Activated CD4-positive, alpha-beta T cell treated with anti-CD3 and anti-CD28 coated beads, Interleukin-2, amount 10 ng/mL, durations not matched to agents 7 days and 5 days (primary cell): ENCODE data around the gene ARHGAP15. TPM values are rescaled to one million over a fixed set of nuclear protein-coding genes. Genes with fewer than 3 reads are reported as not detected.

Source experiments
- CTCF ChIA-PET: fragments of 350-600 bp; sonication (Branson Sonifier 250); formaldehyde crosslinking; loops from one replicate; lab custom pipeline; 2021; ENCODE audit warnings: antibody characterized with exemption; lab: Charles Lee
- POLR2A ChIA-PET: fragments of 350-600 bp; sonication (Branson Sonifier 250); formaldehyde crosslinking; loops from one replicate; lab custom pipeline; 2021; ENCODE audit warnings: antibody characterized with exemption; lab: Charles Lee
- DNase-seq: peaks from one replicate; pipeline ENCODE4 v3.0.0-alpha.2; 2020
- H3K27ac Mint-ChIP-seq: one replicate; pipeline ENCODE4 v1.8.0; 2021; ENCODE audit warnings: mild to moderate bottlenecking, moderate library complexity, mixed read lengths
- H3K27me3 Mint-ChIP-seq: one replicate; pipeline ENCODE4 v1.8.0; 2021; ENCODE audit warnings: mixed read lengths
- H3K36me3 Mint-ChIP-seq: one replicate; pipeline ENCODE4 v1.8.0; 2021; ENCODE audit warnings: low read depth, mixed read lengths
- H3K4me1 Mint-ChIP-seq: one replicate; pipeline ENCODE4 v1.8.0; 2021; ENCODE audit warnings: mixed read lengths
- H3K4me3 Mint-ChIP-seq: one replicate; pipeline ENCODE4 v1.8.0; 2021; ENCODE audit warnings: mild to moderate bottlenecking, moderate library complexity, mixed read lengths
- H3K9me3 Mint-ChIP-seq: one replicate; pipeline ENCODE4 v1.8.0; 2021; ENCODE audit warnings: mixed read lengths
- total RNA-seq, 2 experiments: library from RNA; stranded (reverse); gene quantifications; one replicate each; pipeline ENCODE4 v1.2.3, GENCODE V29; 2021

Gene ARHGAP15
- total RNA-seq, 2 experiments from 2014 or later: 189 to 197 TPM

DNA sequence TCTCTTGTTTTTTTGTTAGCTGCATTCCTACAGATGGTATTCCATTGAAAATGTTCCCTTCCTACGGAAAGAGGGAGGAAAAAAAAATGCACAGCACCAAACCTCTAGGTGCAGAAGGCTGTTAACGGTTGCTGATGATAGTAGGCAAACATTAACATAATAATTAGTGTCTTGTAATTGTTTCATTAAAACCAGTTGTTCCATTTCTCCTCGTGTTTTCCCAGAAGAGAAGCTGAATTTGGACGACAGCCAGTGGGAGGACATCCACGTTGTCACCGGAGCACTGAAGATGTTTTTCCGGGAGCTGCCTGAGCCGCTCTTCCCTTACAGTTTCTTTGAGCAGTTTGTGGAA lies 494.7 kb downstream of the ARHGAP15 start:
- H3K27ac Mint-ChIP-seq: no peak overlapping the region
- ChIA-PET POLR2A (no interaction called here), CTCF (no interaction called here)
- H3K27me3 Mint-ChIP-seq: no peaks in the 10 kb centered on the region
- peaks cover 9% of the 10 kb centered on the region for H3K9me3 Mint-ChIP-seq
- H3K36me3 Mint-ChIP-seq: peaks cover 65% of the 10 kb centered on the region
- H3K4me3 Mint-ChIP-seq: no peak overlapping the region
- peaks cover 8% of the 10 kb centered on the region for H3K4me1 Mint-ChIP-seq
- DNase-seq: no peak

DNA sequence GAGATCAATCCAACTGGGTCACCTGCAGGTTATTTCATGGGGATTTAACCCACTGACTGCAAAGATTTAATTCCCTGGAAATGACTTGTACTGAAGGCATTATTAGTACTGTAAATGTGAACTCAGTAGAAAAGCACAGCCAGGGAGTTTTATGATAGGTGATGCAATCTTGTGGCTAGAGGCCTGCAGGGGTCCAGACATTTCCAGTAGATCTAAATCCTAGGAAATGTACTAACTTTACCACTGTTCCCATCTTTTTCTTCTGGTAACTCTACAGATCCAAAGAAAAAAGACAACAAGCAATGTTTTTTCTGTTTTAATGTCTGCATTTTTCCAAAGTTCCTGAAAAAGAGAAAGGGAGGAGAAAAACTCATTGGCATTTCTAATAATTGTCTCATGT lies 500.1 kb downstream of the ARHGAP15 start:
- CTCF ChIA-PET: interaction anchor here (0.6 kb wide), 1 partner anchor 552 kb away, joined by 4 read pairs; no protein-coding TSS in a partner anchor
- peaks cover 75% of the 10 kb centered on the region for H3K36me3 Mint-ChIP-seq
- POLR2A ChIA-PET: no interaction called here

DNA sequence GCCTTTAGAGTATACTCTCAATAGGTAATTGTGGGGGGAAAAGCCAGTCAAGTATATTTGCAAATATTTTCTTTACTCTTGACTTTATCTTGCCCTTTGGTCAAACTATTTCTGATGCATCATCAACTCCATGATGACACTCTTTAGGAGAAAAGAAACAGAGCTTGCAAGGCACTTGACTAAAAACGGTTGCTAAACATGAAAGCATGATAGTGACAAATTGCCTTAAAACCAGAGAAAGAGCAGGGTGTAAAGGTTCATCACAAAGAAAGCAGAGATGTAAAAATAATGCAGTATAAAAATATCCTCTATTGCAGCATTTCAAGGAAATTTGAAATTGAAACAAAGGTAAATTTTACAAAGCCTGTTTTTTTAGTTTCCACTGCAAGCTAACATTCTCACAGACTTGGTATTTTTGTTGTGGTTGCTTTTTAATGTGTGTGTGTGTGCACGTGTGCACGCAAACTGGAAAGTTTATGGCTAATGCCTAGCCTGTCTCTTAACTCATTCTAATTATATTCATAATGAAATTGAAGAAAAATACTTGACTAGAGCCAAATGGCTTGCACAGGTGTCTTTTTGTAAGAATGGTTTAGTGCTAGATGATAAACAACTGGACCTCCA lies 503.6 kb downstream of the ARHGAP15 start:
- no peak overlapping the region for H3K27ac Mint-ChIP-seq
- peaks cover 72% of the 10 kb centered on the region for H3K36me3 Mint-ChIP-seq
- ChIA-PET POLR2A (interaction anchor here (0.6 kb wide), 1 partner anchor 522 kb away, joined by 3 read pairs; no protein-coding TSS in a partner anchor), CTCF (no interaction called here)
- H3K9me3 Mint-ChIP-seq: peaks cover 18% of the 10 kb centered on the region
- H3K4me1 Mint-ChIP-seq: peaks cover 10% of the 10 kb centered on the region
- H3K27me3 Mint-ChIP-seq: no peaks in the 10 kb centered on the region
- DNase-seq: no peak
- no peak overlapping the region for H3K4me3 Mint-ChIP-seq

More for the DNA sequence above, 500.1 kb downstream of the ARHGAP15 start:
- Mint-ChIP-seq H3K4me3 (no peak overlapping the region), H3K4me1 (peaks cover 18% of the 10 kb centered on the region), H3K27ac (no peak overlapping the region), H3K9me3 (peaks cover 16% of the 10 kb centered on the region), H3K27me3 (no peaks in the 10 kb centered on the region)
- DNase-seq: no peak

GRCh38 chr2:143633419-143633818 lies 504.2 kb downstream of the ARHGAP15 start:
- DNase-seq: no peak
- no peaks in the 10 kb centered on the region for H3K27me3 Mint-ChIP-seq
- no peak overlapping the region for H3K27ac Mint-ChIP-seq
- ChIA-PET POLR2A (interaction anchor here (0.6 kb wide), 1 partner anchor 523 kb away, joined by 3 read pairs; no protein-coding TSS in a partner anchor), CTCF (no interaction called here)
- H3K4me3 Mint-ChIP-seq: no peak overlapping the region
- peaks cover 17% of the 10 kb centered on the region for H3K9me3 Mint-ChIP-seq
- H3K4me1 Mint-ChIP-seq: peaks cover 10% of the 10 kb centered on the region
- peaks cover 68% of the 10 kb centered on the region for H3K36me3 Mint-ChIP-seq

DNA sequence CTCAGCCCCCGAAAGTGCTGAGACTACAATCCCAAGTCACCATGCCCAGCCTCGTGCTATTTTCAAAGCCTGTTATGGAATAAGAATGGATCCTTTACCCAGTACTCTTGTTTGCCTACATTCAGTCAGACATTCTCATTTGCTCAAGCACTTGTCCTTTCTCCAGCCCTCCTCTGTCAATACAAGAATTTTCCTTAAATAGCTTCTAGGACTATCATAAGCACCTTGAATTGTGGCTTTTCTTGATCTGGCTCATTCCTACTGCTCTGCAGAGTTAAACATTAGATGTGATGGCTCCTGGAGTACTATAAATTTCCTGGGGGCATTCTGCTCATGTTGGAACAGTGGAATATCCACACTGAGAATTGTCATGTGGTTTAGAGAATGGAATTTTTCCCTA lies 506.1 kb downstream of the ARHGAP15 start:
- Mint-ChIP-seq H3K27me3 (no peaks in the 10 kb centered on the region), H3K9me3 (peaks cover 17% of the 10 kb centered on the region), H3K27ac (no peak overlapping the region)

DNA sequence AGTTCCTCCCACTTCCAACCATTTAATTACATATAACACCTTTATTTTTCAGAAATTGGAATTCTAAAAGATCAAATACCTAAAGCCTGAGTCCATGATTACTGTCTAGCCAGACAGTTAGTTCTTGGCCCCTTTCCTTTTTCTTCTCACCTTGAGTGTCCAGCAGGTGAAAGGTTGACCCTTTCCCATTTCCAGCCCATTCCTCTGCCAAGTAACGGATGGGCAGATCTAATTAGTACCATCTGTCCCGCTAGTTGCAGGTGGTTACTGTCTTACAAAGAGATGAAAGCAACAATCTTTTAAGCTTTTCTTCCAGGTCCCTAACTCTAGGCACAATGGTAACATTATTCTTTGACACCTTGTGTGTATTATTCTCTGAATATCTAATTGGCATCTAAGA lies 506.7 kb downstream of the ARHGAP15 start:
- peaks cover 17% of the 10 kb centered on the region for H3K9me3 Mint-ChIP-seq
- H3K27me3 Mint-ChIP-seq: no peaks in the 10 kb centered on the region
- ChIA-PET CTCF (interaction anchor here (0.7 kb wide), 1 partner anchor 23 kb away, joined by 3 read pairs; no protein-coding TSS in a partner anchor), POLR2A (no interaction called here)
- no peak overlapping the region for H3K27ac Mint-ChIP-seq
- no peak overlapping the region for H3K4me3 Mint-ChIP-seq
- peaks cover 10% of the 10 kb centered on the region for H3K4me1 Mint-ChIP-seq
- no peak for DNase-seq
- H3K36me3 Mint-ChIP-seq: peaks cover 71% of the 10 kb centered on the region

More for the DNA sequence above, 506.1 kb downstream of the ARHGAP15 start:
- ChIA-PET CTCF (interaction anchor here (0.7 kb wide), 1 partner anchor 23 kb away, joined by 3 read pairs; no protein-coding TSS in a partner anchor), POLR2A (no interaction called here)
- H3K4me3 Mint-ChIP-seq: no peak overlapping the region
- DNase-seq: no peak
- peaks cover 10% of the 10 kb centered on the region for H3K4me1 Mint-ChIP-seq
- H3K36me3 Mint-ChIP-seq: peaks cover 69% of the 10 kb centered on the region

DNA sequence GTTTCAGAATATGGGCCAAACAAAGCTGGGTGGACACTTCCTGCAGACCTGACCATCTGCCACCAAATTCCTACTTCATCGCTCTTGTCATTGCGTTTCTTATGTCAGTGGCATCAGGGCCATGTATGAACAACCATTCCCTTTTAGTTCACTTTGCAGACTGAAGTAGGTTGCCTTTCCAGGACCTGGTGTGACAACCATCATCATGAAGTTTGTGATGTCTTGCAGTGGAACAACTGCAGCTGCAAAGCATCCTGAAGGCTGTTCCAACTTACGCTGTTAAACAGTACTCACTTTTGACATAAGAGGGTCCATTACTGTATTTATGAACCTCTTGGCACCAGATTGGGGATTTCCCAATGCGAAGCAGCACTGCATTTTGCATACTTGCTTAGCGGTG lies 511.6 kb downstream of the ARHGAP15 start:
- ChIA-PET CTCF (no interaction called here), POLR2A (no interaction called here)
- no peak for DNase-seq
- Mint-ChIP-seq H3K4me1 (peaks cover 4% of the 10 kb centered on the region), H3K4me3 (no peak overlapping the region), H3K27me3 (no peaks in the 10 kb centered on the region), H3K27ac (no peak overlapping the region), H3K9me3 (peaks cover 7% of the 10 kb centered on the region), H3K36me3 (peaks cover 48% of the 10 kb centered on the region)

DNA sequence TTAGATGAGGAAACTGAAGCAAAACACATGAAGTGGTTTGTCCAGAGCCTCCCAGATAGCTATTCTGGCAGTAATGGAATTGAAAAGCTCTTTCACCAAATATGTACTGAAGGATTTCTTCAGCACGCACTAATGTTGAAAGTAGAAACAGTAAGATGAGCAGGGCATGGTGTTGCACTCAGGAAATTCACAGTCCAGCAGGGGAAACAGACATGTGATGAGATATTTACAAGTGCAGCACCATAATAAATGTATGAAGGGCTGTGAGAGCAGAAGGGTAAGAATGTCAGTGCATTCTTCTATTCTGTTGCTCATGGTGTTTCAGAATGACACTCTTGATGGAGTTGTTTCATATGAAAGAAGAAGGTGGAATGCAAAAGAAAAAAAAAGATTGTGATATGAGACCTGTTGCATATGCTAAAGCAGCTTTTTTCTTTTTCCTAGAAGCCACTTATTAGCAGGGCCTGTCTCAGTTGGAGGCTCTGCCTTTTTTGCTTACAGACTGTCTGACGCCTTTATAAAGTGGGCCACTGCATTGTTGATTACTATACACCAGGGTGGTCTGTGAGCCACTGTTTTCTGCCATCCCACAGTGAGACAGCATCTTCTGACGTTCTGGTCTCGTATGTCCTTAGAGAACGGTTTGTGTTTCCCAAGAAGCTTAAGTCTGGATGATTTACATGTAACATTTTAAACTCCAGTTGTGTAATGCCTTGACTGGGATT lies 516.9 kb downstream of the ARHGAP15 start:
- no peaks in the 10 kb centered on the region for H3K27me3 Mint-ChIP-seq
- peaks cover 61% of the 10 kb centered on the region for H3K36me3 Mint-ChIP-seq
- peaks cover 14% of the 10 kb centered on the region for H3K9me3 Mint-ChIP-seq
- no peak overlapping the region for H3K27ac Mint-ChIP-seq
- H3K4me3 Mint-ChIP-seq: no peak overlapping the region
- DNase-seq: no peak
- peaks cover 4% of the 10 kb centered on the region for H3K4me1 Mint-ChIP-seq
- ChIA-PET CTCF (no interaction called here), POLR2A (no interaction called here)

DNA sequence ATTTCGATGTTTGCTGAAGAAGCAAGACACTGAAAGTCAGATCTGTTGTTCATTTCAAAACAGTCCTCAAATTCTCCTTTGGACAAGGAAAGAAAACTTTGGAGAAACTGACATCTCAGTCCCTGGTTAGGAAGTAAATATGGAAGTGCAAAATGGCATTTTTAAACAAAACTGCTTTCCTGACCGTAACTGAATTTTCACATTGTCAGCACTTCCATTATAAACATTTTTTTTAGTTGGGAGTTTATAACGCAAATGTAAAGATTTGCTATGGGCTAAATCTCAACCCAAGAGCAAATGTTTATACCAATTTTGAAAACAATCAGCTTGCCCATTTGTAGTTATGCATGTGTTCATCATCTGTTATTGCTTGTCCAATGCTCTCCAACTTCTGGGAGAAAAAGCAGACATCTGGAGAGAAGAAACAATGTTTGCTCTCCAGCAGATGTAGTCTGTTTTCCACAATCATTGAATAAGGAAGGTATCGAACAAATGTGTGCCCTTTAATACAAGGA lies 520.1 kb downstream of the ARHGAP15 start:
- H3K27ac Mint-ChIP-seq: no peak overlapping the region
- peaks cover 29% of the 10 kb centered on the region for H3K9me3 Mint-ChIP-seq
- H3K4me3 Mint-ChIP-seq: no peak overlapping the region
- no peaks in the 10 kb centered on the region for H3K27me3 Mint-ChIP-seq
- H3K4me1 Mint-ChIP-seq: peaks cover under 1% of the 10 kb centered on the region
- ChIA-PET POLR2A (no interaction called here), CTCF (no interaction called here)
- no peak for DNase-seq
- peaks cover 66% of the 10 kb centered on the region for H3K36me3 Mint-ChIP-seq

- DNase-seq: no peak
- Mint-ChIP-seq H3K36me3 (peaks cover 66% of the 10 kb centered on the region), H3K9me3 (peaks cover 31% of the 10 kb centered on the region), H3K4me3 (no peak overlapping the region), H3K27me3 (no peaks in the 10 kb centered on the region), H3K4me1 (peaks cover 17% of the 10 kb centered on the region), H3K27ac (no peak overlapping the region)
- POLR2A ChIA-PET: no interaction called here
- CTCF ChIA-PET: no interaction called here
These were observed 523.5 kb downstream of the ARHGAP15 start for GRCh38 chr2:143652692-143653091.

GRCh38 chr2:143668234-143668633 lies 539.0 kb downstream of the ARHGAP15 start:
- Mint-ChIP-seq H3K4me1 (no peaks in the 10 kb centered on the region), H3K9me3 (peaks cover 5% of the 10 kb centered on the region), H3K27ac (no peak overlapping the region), H3K36me3 (peaks cover 28% of the 10 kb centered on the region), H3K27me3 (no peaks in the 10 kb centered on the region), H3K4me3 (no peak overlapping the region)
- ChIA-PET CTCF (no interaction called here), POLR2A (no interaction called here)
- DNase-seq: no peak

DNA sequence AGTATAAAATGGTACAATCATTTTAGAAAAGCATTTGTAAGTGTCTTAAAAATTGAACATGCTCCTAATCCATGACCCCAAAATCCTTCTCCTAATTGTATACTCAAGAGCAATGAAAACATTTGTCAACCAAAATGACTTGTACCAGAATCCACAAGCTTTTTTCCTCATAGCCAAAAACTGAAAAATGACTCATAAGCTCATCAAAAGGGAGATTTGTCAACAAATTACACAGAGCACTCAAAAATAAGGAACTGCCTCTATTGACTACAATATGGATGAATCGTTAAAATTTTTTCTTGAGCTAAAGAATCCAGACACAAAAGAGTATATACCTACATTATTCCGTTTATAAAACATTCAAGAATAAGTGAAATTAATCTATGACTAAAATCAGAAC lies 544.8 kb downstream of the ARHGAP15 start:
- peaks cover 8% of the 10 kb centered on the region for H3K9me3 Mint-ChIP-seq
- no peaks in the 10 kb centered on the region for H3K4me1 Mint-ChIP-seq
- no peaks in the 10 kb centered on the region for H3K27me3 Mint-ChIP-seq
- DNase-seq: no peak
- ChIA-PET POLR2A (no interaction called here), CTCF (no interaction called here)
- no peak overlapping the region for H3K4me3 Mint-ChIP-seq
- H3K36me3 Mint-ChIP-seq: peaks cover 47% of the 10 kb centered on the region
- no peak overlapping the region for H3K27ac Mint-ChIP-seq

- Mint-ChIP-seq H3K9me3 (peaks cover 6% of the 10 kb centered on the region), H3K4me3 (no peak overlapping the region), H3K27me3 (no peaks in the 10 kb centered on the region), H3K36me3 (peaks cover 46% of the 10 kb centered on the region), H3K4me1 (no peaks in the 10 kb centered on the region), H3K27ac (no peak overlapping the region)
- CTCF ChIA-PET: no interaction called here
- no peak for DNase-seq
- POLR2A ChIA-PET: no interaction called here
These were observed 545.8 kb downstream of the ARHGAP15 start for GRCh38 chr2:143675021-143675420.
